H9 (cell line): ENCODE results near the gene PEX5. TPM values are rescaled to one million over a fixed set of nuclear protein-coding genes. Genes with fewer than 3 reads are reported as not detected.

Source experiments
- DNase-seq: peaks from one replicate; pipeline ENCODE4 v3.0.0-alpha.2; 2017
- H2AFZ ChIP-seq: one replicate; pipeline ENCODE4 v1.6.1; 2013; ENCODE audit warnings: mild to moderate bottlenecking, low read length, control low read depth, moderate library complexity
- H2AK5ac ChIP-seq: 2 replicates; pipeline ENCODE4 v1.6.1; 2013; ENCODE audit warnings: low read length, control low read depth, mixed read lengths; ENCODE audit not compliant: insufficient read length
- H2BK120ac ChIP-seq: one replicate; pipeline ENCODE4 v1.6.1; 2013; ENCODE audit warnings: low read depth, mild to moderate bottlenecking, low read length, control low read depth, inconsistent platforms; ENCODE audit not compliant: poor library complexity, severe bottlenecking
- H2BK12ac ChIP-seq: 2 replicates; pipeline ENCODE4 v1.6.1; 2013; ENCODE audit warnings: low read length, control low read depth, mixed read lengths, low read depth; ENCODE audit not compliant: insufficient read length
- H2BK15ac ChIP-seq: 2 replicates; pipeline ENCODE4 v1.6.1; 2013; ENCODE audit warnings: low read depth, low read length, control low read depth
- H2BK20ac ChIP-seq: one replicate; pipeline ENCODE4 v1.6.1; 2013; ENCODE audit warnings: low read depth, mild to moderate bottlenecking, low read length, control low read depth, inconsistent platforms; ENCODE audit not compliant: poor library complexity, severe bottlenecking
- H2BK5ac ChIP-seq: 2 replicates; pipeline ENCODE4 v1.6.1; 2013; ENCODE audit warnings: low read length, control low read depth, mixed read lengths; ENCODE audit not compliant: insufficient read length
- H3K14ac ChIP-seq: 2 replicates; pipeline ENCODE4 v1.6.1; 2013; ENCODE audit warnings: low read length, control low read depth; ENCODE audit not compliant: insufficient read depth
- H3K18ac ChIP-seq: 2 replicates; pipeline ENCODE4 v1.6.1; 2013; ENCODE audit warnings: low read depth, mild to moderate bottlenecking, mixed read lengths, low read length, control low read depth; ENCODE audit not compliant: insufficient read length
- H3K23ac ChIP-seq: 2 replicates; pipeline ENCODE4 v1.6.1; 2013; ENCODE audit warnings: low read length, control low read depth, mixed read lengths, low read depth; ENCODE audit not compliant: insufficient read length
- H3K23me2 ChIP-seq: 2 replicates; pipeline ENCODE4 v1.6.1; 2013; ENCODE audit warnings: low read depth, mild to moderate bottlenecking, mixed read lengths, low read length, control low read depth; ENCODE audit not compliant: insufficient read length, poor library complexity, severe bottlenecking
- H3K27ac ChIP-seq: 2 replicates; pipeline ENCODE4 v1.5.1; 2013; ENCODE audit warnings: low read length, control low read depth, mixed read lengths, low read depth; ENCODE audit not compliant: insufficient read length
- H3K27me3 ChIP-seq: 2 replicates; pipeline ENCODE4 v1.6.1; 2013; ENCODE audit warnings: low read length, control low read depth, inconsistent platforms; ENCODE audit not compliant: insufficient read depth
- H3K4ac ChIP-seq: 2 replicates; pipeline ENCODE4 v1.6.1; 2013; ENCODE audit warnings: low read depth, mild to moderate bottlenecking, control low read depth, inconsistent platforms, low read length, moderate library complexity
- H3K4me1 ChIP-seq: 2 replicates; pipeline ENCODE4 v1.6.1; 2013; ENCODE audit warnings: low read length, control low read depth, inconsistent platforms; ENCODE audit not compliant: insufficient read depth
- H3K4me2 ChIP-seq: 2 replicates; pipeline ENCODE4 v1.6.1; 2013; ENCODE audit warnings: low read length, control low read depth, mixed read lengths; ENCODE audit not compliant: insufficient read length, insufficient read depth
- H3K56ac ChIP-seq: 2 replicates; pipeline ENCODE4 v1.6.1; 2013; ENCODE audit warnings: low read depth, mild to moderate bottlenecking, mixed read lengths, low read length, control low read depth; ENCODE audit not compliant: insufficient read length
- H3K79me1 ChIP-seq: 2 replicates; pipeline ENCODE4 v1.6.1; 2013; ENCODE audit warnings: low read depth, mild to moderate bottlenecking, moderate library complexity, low read length, control low read depth, inconsistent platforms; ENCODE audit not compliant: insufficient read depth, poor library complexity, severe bottlenecking
- H3K79me2 ChIP-seq: 2 replicates; pipeline ENCODE4 v1.6.1; 2013; ENCODE audit warnings: low read length, control low read depth, inconsistent platforms; ENCODE audit not compliant: insufficient read depth
- H3K9ac ChIP-seq: 2 replicates; pipeline ENCODE4 v1.6.1; 2013; ENCODE audit warnings: low read length, control low read depth, mixed read lengths; ENCODE audit not compliant: insufficient read length; ENCODE audit errors: extremely low read depth
- H3K9me3 ChIP-seq: one replicate; pipeline ENCODE4 v1.6.1; 2013; ENCODE audit warnings: low read depth, low read length, inconsistent platforms; ENCODE audit not compliant: control insufficient read depth
- H3T11ph ChIP-seq: one replicate; pipeline ENCODE4 v1.6.1; 2013; ENCODE audit warnings: mild to moderate bottlenecking, low read length, control low read depth, inconsistent platforms
- H4K20me1 ChIP-seq: one replicate; pipeline ENCODE4 v1.6.1; 2013; ENCODE audit not compliant: control insufficient read depth, insufficient read length, insufficient read depth
- H4K5ac ChIP-seq: 2 replicates; pipeline ENCODE4 v1.6.1; 2013; ENCODE audit warnings: low read depth, mild to moderate bottlenecking, mixed read lengths, low read length, control low read depth; ENCODE audit not compliant: insufficient read length
- H4K8ac ChIP-seq: replicated peaks from 2 replicates; pipeline ENCODE4 v1.6.1; 2013; ENCODE audit warnings: low read length, control low read depth, mixed read lengths, low read depth; ENCODE audit not compliant: insufficient read length
- H4K91ac ChIP-seq: 2 replicates; pipeline ENCODE4 v1.6.1; 2013; ENCODE audit warnings: low read depth, mild to moderate bottlenecking, moderate library complexity, mixed read lengths, low read length, control low read depth; ENCODE audit not compliant: insufficient read length
- H3K27ac Mint-ChIP-seq, 3 experiments: 2 replicates in 2 of 3; 3 replicates in 1 of 3; pipeline ENCODE4 v1.8.0; 2020 to 2021; ENCODE audit warnings: mixed read lengths in 3 of 3, mild to moderate bottlenecking in 1 of 3, moderate library complexity in 1 of 3
- H3K27me3 Mint-ChIP-seq: 2 replicates; pipeline ENCODE4 v1.8.0; 2021; ENCODE audit warnings: low read depth, mild to moderate bottlenecking, moderate library complexity, mixed read lengths
- H3K36me3 Mint-ChIP-seq, 3 experiments: 2 replicates in 2 of 3; 3 replicates in 1 of 3; pipeline ENCODE4 v1.8.0; 2020 to 2021; ENCODE audit warnings: low read depth in 3 of 3, mixed read lengths in 3 of 3; ENCODE audit not compliant: insufficient read depth in 1 of 3
- H3K4me1 Mint-ChIP-seq, 2 experiments: 2 replicates each; pipeline ENCODE4 v1.8.0; 2020; ENCODE audit warnings: mixed read lengths in 2 of 2
- H3K4me3 Mint-ChIP-seq, 2 experiments: 2 replicates in 1 of 2; 3 replicates in 1 of 2; pipeline ENCODE4 v1.8.0; 2020 to 2021; ENCODE audit warnings: mild to moderate bottlenecking in 2 of 2, mixed read lengths in 2 of 2, moderate library complexity in 1 of 2
- H3K9me3 Mint-ChIP-seq, 2 experiments: 2 replicates in 1 of 2; 3 replicates in 1 of 2; pipeline ENCODE4 v1.8.0; 2020; ENCODE audit warnings: mild to moderate bottlenecking in 2 of 2, mixed read lengths in 2 of 2, moderate library complexity in 1 of 2
- CTCF ChIP-seq: fragments of 200-600 bp; sonication (generic); conservative IDR thresholded peaks from 3 replicates; pipeline ENCODE4 v1.8.0; 2021; ENCODE audit warnings: antibody characterized with exemption, mild to moderate bottlenecking
- WGBS: extraction: QIAGEN DNeasy Blood & Tissue Kit; methylation state at CpG from one replicate; pipeline ENCODE4 v1.1.7; 2013; ENCODE audit warnings: missing lambda C conversion rate, low lambda C conversion rate, mixed read lengths; ENCODE audit not compliant: insufficient read length; ENCODE audit errors: extremely low coverage; 5-methylcytosine and 5-hydroxymethylcytosine counted together
- total RNA-seq: library from RNA; stranded (reverse); gene quantifications from 2 replicates; pipeline ENCODE4 v1.2.1, GENCODE V29; 2021

PEX5 gene
- total RNA-seq, 1 experiment from 2014 or later = 40.5 TPM

GRCh38 chr12:7141351-7142005 lies 48.0 kb upstream of the PEX5 start:
- H3K4ac ChIP-seq = no peak overlapping the region
- H3K4me1 ChIP-seq = no peaks in the 10 kb centered on the region
- H3K79me1 ChIP-seq = no peaks in the 10 kb centered on the region
- H3K27ac ChIP-seq = no peak overlapping the region
- H2BK120ac ChIP-seq = no peak overlapping the region
- no peaks in the 10 kb centered on the region for H3K79me2 ChIP-seq
- Mint-ChIP-seq H3K36me3 (peaks cover 7 to 49% (median 25%) of the 10 kb centered on the region in 3 experiments; a peak in 6 of 7 replicates), H3K4me3 (no peak overlapping the region), H3K27ac (peak overlapping the region in 1 of 3 experiments; percentile 85; a peak in 1 of 7 replicates), H3K9me3 (no peaks in the 10 kb centered on the region), H3K4me1 (no peaks in the 10 kb centered on the region), H3K27me3 (no peaks in the 10 kb centered on the region)
- H2AK5ac ChIP-seq = no peak overlapping the region
- no peaks in the 10 kb centered on the region for H3K9me3 ChIP-seq
- no peak overlapping the region for H2BK5ac ChIP-seq
- no peak overlapping the region for H3T11ph ChIP-seq
- H2BK12ac ChIP-seq = no peak overlapping the region
- H3K9ac ChIP-seq = no peak overlapping the region
- H3K18ac ChIP-seq = no peak overlapping the region
- DNase-seq = no peak
- H3K23me2 ChIP-seq = no peaks in the 10 kb centered on the region
- H2BK15ac ChIP-seq = no peak overlapping the region
- H3K23ac ChIP-seq = no peak overlapping the region
- no peak overlapping the region for H3K56ac ChIP-seq
- no peak overlapping the region for H4K5ac ChIP-seq
- TF ChIP-seq CTCF = no peak
- no peak overlapping the region for H4K8ac ChIP-seq
- no peak overlapping the region for H4K91ac ChIP-seq
- H2BK20ac ChIP-seq = no peak overlapping the region
- H3K14ac ChIP-seq = no peak overlapping the region
- H2AFZ ChIP-seq = no peak overlapping the region
- no peaks in the 10 kb centered on the region for H4K20me1 ChIP-seq
- H3K27me3 ChIP-seq = no peaks in the 10 kb centered on the region
- no peak overlapping the region for H3K4me2 ChIP-seq
- no CpG with 5 or more reads among the region's 7 CpGs for WGBS
